ENCODE data around the gene RSRC2. TPM values are rescaled to one million over a fixed set of nuclear protein-coding genes. Genes with fewer than 3 reads are reported as not detected.
A peak's percentile ranks its signal among the peaks of the same experiment; 100 is the strongest.
"Not testable (repeated sequence)": the region's sequence is repeated elsewhere in the genome, so short reads cannot be mapped to it uniquely, and the experiment has no call there.

The RSRC2 gene
- polyA plus RNA-seq, 12 donors: 87.0 to 216 (median 122) TPM; not detected in 1

DNA sequence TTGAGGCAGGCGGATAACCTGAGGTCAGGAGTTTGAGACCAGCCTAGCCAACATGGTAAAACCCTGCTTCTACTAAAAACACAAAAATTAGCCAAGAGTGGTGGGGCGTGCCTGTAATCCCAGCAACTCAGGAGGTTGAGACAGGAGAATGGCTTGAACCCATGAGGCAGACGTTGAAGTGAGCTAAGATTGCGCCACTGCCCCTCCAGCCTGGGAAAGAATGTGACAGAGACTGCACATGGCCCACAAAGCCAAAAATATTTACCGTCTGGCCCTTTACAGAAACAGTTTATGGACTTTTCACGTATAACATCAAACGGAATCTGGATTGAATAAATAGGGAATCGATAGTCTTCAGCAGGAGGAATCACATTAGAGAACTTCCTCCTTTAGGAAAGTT is 3.5 kb downstream of the RSRC2 start:
- DNase-seq: no peak

DNA sequence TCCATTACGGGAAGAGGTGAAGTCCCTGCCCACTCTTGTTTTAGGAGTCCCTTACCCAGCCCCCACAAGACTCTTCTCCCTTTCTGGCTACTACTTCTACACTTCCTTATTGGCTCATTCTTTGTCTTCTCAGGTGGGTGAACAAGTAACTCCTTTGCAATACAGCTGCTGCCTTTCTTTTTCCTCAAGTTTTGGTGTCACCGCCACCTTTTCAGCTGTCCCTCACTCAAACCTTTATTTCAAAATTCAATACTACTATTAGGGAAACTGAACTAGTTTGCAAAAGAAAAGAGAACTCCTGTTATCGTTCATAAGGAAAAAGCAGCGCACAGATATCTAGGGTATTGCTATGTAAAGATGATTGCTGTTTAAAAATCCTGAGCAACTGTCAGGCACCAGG is 6.1 kb downstream of the RSRC2 start:
- DNase-seq: no peak

GRCh38 chr12:122519418-122519817 is 7.3 kb downstream of the RSRC2 start:
- DNase-seq: no peak

DNA sequence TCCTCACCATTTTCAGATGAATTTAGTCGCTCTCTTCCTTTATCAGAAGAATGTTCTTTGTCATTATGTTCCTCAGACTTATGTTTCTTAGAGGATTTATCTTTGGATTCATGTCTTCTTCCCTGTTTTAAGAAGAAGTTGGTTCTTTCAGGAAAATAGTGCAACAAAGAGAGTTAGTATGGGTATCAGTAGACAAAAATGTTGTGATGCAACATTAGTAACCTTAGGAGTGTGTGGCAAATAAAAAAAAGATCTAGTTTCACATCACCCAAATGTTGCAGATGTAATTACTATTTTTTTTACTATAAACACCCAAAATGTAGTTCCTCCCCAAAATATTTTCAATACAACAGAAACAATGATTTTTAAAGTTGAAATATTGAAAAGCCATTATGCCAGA is 7.8 kb downstream of the RSRC2 start:
- DNase-seq: no peak

- no peak for DNase-seq
These were observed 8.9 kb downstream of the RSRC2 start for GRCh38 chr12:122517877-122518276.

DNA sequence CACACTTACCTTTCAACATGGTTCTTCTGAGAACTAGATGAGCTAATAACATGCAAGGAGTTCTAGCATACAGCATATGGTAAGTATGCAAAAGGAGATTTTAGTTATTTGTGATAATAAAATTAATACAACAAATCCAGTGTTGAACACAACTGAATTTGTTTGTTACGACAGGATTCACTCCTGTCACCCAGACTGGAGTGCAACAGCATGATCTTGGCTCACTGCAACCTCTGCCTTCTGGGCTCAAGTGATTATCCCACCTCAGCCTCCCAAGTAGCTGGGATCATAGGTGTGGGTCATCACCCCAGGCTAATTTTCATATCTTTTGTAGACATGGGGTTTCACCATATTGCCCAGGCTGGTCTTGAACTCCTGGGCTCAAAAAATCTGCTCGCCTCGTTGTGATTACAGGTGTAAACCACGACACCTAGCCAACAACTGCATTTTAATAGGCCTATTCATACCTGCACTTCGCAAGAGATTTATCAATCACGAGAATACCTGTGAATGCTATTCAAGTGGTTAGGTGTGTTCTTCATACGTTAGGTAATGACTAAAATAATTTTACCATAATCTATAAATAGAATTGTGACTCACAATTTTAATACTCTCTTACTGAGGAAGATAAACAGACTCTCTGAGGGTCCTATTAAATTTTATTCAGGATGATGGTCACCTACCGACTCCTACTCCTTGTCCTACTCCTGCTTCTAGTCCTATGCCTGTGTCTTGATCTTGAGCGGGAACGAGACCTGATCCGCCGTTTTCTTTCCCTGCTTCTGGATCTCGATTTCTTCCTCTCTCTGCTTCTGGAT is 10.0 kb downstream of the RSRC2 start:
- no peak for DNase-seq

DNA sequence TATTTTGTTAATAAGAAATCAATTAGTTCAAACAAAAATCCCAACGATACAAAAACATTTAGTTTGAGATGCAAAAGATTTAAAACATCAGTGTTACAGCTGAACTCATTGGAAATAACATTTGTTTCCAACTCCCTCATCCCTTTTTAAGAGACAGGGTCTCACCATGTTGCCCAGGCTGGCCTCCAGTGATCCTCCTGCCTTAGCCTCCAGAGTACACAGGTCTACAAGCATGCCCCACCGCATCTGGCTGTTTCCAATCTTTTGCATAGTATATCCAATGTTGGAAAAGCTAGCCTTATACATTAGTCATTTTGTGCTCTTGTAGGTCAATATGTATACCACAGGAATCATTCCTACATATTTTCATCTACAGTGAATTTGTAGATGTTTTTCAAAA is 11.5 kb downstream of the RSRC2 start:
- DNase-seq: no peak

DNA sequence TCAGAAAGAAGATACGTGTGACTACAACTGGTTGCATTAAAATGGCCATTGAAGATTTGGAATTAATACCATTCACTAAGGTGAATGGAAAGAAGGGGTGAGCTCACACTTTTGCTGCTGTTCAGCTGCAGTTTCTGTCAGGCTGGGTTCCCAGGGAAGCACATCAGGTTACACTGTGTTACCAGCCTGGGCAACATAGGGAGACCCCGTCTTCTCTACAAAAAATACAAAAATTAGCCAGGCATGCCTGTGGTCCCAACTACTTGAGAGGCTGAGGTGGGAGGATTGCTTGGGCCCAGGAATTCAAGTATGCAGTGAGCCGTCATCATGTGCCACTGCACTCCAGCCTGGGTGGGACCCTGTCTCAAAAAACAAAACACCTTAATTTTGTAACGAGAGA is 13.1 kb downstream of the RSRC2 start:
- no peak for DNase-seq

DNA sequence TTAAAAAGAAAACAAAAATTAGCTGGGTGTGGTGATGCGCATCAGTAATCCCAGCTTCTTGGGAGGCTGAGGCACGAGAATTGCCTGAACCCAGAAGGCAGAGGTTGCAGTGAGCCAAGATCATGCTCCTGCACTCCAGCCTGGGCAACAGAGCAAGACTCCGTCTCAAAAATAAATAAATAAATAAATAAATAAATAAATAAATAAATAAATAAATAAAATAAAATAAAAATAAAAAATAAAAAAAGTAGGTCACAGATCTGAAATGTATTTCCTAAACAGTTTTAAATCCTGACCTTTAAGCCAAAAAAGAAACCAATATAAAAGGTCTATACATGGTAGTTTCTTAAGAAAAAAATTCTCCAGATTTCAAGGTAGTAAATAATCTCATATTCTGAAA is 13.7 kb downstream of the RSRC2 start:
- DNase-seq: not testable (repeated sequence)

DNA sequence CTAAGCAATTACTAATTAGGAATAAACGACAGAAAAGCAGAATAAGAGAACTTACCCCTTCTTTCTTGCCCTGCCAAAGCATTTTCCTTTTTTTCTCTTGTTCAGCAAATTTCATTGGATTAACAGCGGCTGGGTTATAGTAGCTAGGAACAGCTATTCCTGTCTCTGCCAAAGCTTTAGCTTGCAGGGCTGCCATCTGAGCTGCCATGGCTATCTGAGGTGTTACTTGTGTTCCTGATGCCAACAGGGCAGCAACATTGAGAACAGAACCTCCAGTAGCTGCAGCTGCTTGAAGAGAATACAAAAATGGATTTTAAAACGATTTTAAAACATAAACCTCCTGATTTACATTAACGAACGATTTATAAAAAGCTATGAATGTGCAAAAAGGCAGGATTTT is 18.6 kb downstream of the RSRC2 start:
- no peak for DNase-seq

- DNase-seq: no peak
These were observed 20.3 kb downstream of the RSRC2 start for GRCh38 chr12:122506393-122506938.

DNA sequence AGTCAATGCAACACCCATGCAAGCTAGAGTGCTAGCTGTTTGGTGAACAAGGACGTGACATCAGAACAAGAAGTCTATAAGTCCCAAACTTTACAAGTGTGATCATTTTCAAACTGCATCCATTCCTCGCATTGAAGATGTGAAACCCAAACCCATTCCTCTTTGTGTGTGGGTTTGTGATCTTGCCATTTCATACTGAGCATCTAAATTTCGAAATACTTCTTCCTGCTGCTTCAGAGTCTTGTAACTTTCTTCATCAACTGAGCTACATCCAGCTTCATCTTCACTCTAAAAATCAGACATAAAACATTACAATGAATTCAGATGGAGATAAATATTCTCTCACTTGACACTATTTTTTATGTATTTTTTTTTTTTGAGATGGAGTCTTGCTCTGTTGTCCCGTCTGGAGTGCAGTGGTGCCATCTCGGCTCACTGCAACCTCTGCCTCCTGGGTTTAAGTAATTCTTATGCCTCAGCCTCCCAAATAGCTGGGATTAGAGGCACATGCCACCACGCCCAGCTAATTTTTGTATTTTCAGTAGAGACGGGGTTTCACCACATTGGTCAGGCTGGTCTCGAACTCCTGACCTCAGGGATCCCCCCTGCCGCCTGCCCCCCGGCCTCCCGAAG is 21.2 kb downstream of the RSRC2 start:
- no peak for DNase-seq

GRCh38 chr12:122503783-122504590 is 22.7 kb downstream of the RSRC2 start:
- no peak for DNase-seq

- no peak for DNase-seq
These were observed 23.5 kb downstream of the RSRC2 start for GRCh38 chr12:122503147-122503751.

DNA sequence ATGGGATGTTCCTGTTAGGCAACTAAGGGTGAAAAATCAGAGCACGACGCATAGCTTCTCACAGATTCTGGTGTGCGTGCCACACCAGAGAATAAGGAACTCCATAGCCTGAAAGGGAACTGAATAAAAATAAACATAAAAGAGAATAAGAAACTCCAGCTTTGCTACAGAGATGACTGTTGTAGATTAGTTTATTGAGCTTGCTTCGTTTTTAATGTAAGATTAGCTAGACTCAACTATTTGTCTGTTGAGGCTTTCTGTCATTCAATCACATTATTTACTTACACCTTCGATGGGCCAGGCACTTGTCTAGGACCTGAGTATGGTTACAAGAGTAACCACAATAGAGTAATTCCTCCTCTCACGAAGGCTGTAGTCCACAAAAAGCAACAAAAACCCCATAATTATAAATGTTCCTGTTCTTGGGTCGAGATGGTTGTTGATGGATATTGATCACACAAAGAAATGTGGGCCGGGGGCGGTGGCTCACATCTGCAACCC is 25.2 kb downstream of the RSRC2 start:
- no peak for DNase-seq

- DNase-seq: peak; percentile 96
These were observed 25.8 kb downstream of the RSRC2 start, which contains the start of gene ZCCHC8 for GRCh38 chr12:122500685-122501488. Gene ZCCHC8 (minus strand): TSS chr12:122500932. CDS start chr12:122500840, 92 bp downstream.

- DNase-seq: peak; percentile 69
These were observed 26.6 kb downstream of the RSRC2 start for GRCh38 chr12:122499991-122500684.

DNA sequence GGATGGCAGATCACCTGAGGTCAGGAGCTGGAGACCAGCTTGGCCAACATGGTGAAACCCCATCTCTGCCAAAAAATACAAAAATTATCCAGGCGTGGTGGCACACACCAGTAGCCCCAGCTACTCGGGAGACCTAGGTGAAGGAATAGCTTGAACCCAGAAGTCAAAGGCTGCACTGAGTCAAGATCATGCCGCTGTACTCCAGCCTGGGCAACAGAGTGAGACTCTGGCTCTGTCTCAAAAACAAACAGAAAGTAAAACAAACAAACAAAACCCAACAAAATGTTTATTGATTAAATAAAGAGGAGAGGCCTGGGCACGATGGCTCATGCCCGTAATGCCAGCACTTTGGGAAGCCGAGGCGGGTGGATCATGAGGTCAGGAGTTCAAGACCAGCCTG is 31.5 kb downstream of the RSRC2 start:
- no peak for DNase-seq

- DNase-seq: not testable (repeated sequence)
These were observed 33.5 kb downstream of the RSRC2 start for GRCh38 chr12:122493222-122493621.

GRCh38 chr12:122491991-122492390 is 34.7 kb downstream of the RSRC2 start:
- DNase-seq: no peak

All from muscle of arm (tissue), 12 donors.